LNCaP clone FGC (cell line): Measurements from ENCODE around the gene PPME1.
A peak's percentile ranks its signal among the peaks of the same experiment; 100 is the strongest.
"Not testable (repeated sequence)": the region's sequence is repeated elsewhere in the genome, so short reads cannot be mapped to it uniquely, and the experiment has no call there.

Experiments used
- DNase-seq: peaks from one replicate; pipeline ENCODE4 v3.0.0-alpha.2; 2011; ENCODE audit warnings: low read depth
- H3K4me3 ChIP-seq: 2 replicates; pipeline ENCODE4 v1.5.1; 2011; ENCODE audit warnings: mild to moderate bottlenecking, low read depth, low read length, control low read depth
- CTCF ChIP-seq: IDR thresholded peaks from 2 replicates; pipeline ENCODE4 v1.5.1; 2012; ENCODE audit warnings: mild to moderate bottlenecking; ENCODE audit not compliant: control insufficient read depth, insufficient read depth; ENCODE audit errors: extremely low read depth

The PPME1 gene

GRCh38 chr11:74135127-74135840 lies 35.8 kb upstream of the PPME1 start:
- no peak overlapping the region for H3K4me3 ChIP-seq
- no peak for DNase-seq
- no peak for TF ChIP-seq CTCF

- DNase-seq: no peak
- TF ChIP-seq CTCF: no peak
- no peak overlapping the region for H3K4me3 ChIP-seq
Measured at GRCh38 chr11:74138021-74138420, 33.1 kb upstream of the PPME1 start.

GRCh38 chr11:74138572-74138971 lies 32.5 kb upstream of the PPME1 start:
- DNase-seq: peak; percentile 99
- no peak for TF ChIP-seq CTCF
- H3K4me3 ChIP-seq: no peak overlapping the region

GRCh38 chr11:74139151-74139918 lies 31.8 kb upstream of the PPME1 start:
- no peak for DNase-seq
- no peak for TF ChIP-seq CTCF
- no peak overlapping the region for H3K4me3 ChIP-seq

GRCh38 chr11:74139919-74140431 lies 31.1 kb upstream of the PPME1 start:
- not testable (repeated sequence) for DNase-seq, H3K4me3 ChIP-seq

- H3K4me3 ChIP-seq: no peak overlapping the region
- TF ChIP-seq CTCF: no peak
- DNase-seq: peak; percentile 82
Measured at GRCh38 chr11:74141241-74141695, 29.8 kb upstream of the PPME1 start.

- H3K4me3 ChIP-seq: no peak overlapping the region
- no peak for DNase-seq
- TF ChIP-seq CTCF: no peak
Measured at GRCh38 chr11:74141908-74142307, 29.2 kb upstream of the PPME1 start.
